GM19193 (cell line): ENCODE results near the gene C6.

Experiments used
- POLR2A ChIP-seq: IDR thresholded peaks from 4 replicates; pipeline ENCODE4 v1.6.1; 2011; ENCODE audit not compliant: insufficient read depth, insufficient read length; ENCODE audit errors: extremely low read depth

Gene C6

GRCh38 chr5:41212935-41213334 lies 397 bp downstream of the C6 start:
- TF ChIP-seq POLR2A = no peak

- TF ChIP-seq POLR2A = no peak
Measured at GRCh38 chr5:41211417-41211816, 1.9 kb downstream of the C6 start.

DNA sequence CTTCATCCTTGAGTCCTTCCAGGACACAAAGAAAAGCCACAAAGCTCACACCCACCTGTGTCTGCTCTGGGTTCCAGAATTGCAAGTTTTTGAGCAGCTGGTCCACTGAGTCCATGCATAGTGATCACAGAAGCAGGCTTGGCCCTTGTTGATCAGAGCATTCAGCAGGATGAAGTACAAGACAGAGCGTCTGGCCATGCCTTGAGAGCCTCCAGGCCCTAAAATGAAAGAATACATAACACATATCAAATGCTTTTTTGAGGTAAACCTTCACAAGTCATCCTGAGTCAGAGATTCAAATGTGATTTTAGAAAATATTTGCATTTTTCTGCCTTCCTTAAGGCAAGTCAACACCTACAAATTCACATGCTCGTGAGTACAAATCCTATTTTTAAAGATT lies 10.3 kb downstream of the C6 start:
- no peak for TF ChIP-seq POLR2A

DNA sequence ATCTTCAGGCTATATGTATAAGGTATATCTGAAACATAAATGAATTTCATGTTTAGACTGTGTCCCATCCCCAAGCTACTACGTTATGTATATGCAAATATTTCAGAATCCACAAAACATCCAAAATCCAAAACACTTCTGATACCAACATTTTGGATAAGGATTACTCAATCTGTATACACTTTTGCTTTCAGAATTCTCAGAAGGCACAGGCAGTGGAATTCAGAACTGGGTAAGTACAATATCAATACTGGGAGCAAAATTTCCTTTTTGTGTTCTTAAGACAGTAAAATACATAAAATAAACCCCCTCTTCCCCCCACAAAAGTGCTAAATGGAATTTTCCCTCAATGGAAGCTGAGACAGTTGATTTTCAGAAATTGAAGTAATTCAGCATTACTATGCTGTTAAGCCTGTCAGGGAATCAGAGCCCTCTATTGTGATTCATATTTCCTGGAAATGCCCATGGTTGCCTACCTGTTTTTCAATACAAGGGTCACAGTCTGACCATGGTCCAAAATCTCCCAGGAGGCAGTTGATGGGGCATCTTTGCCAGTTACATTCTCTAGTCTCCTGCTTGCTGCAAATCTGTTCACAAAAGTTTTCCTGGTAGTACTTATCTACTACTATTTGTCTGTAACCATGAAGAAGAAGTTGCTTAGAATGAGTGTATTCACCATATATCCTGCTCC lies 12.1 kb downstream of the C6 start:
- no peak for TF ChIP-seq POLR2A

DNA sequence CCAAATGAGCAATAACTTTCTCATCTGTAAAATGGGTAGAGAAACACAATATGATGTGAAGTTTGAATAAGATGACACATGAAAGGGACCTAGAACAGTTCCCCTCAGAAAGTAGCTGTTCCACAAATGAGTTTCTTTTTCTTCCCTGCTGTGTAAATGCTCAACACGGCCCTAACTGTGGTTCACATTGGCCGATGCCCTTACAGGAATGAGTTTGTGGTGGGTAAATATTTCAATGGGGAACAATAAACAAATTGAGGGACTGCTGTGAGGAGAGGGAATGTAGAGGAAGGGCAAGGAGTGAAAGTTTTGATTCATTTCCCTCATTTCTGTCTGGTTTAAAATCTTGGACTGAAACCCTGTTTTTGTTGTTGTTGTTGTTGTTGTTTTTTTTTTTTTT lies 12.8 kb downstream of the C6 start:
- TF ChIP-seq POLR2A = no peak

- no peak for TF ChIP-seq POLR2A
Measured at GRCh38 chr5:41199660-41200059, 13.7 kb downstream of the C6 start.

- no peak for TF ChIP-seq POLR2A
Measured at GRCh38 chr5:41196197-41196596, 17.1 kb downstream of the C6 start.

GRCh38 chr5:41195228-41195627 lies 18.1 kb downstream of the C6 start:
- TF ChIP-seq POLR2A = no peak

DNA sequence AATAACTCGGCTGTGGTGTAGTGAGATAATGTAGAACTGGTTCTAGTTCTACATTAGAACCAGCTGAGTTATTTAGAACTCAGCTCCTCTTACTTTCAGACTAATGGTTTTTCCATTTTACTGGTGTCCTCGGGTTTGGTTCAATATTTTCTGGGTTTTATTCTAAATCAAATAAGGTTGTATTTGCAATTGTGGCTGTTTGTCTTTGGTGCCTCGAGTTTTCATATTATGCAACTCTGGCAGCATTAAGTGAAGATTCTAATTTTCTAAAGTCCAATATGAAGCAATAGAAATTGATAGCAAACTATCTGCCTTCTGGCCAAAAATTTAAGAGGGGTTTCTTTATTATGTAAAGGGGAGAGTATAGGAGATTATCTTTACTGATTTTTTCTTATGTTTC lies 19.0 kb downstream of the C6 start:
- no peak for TF ChIP-seq POLR2A

DNA sequence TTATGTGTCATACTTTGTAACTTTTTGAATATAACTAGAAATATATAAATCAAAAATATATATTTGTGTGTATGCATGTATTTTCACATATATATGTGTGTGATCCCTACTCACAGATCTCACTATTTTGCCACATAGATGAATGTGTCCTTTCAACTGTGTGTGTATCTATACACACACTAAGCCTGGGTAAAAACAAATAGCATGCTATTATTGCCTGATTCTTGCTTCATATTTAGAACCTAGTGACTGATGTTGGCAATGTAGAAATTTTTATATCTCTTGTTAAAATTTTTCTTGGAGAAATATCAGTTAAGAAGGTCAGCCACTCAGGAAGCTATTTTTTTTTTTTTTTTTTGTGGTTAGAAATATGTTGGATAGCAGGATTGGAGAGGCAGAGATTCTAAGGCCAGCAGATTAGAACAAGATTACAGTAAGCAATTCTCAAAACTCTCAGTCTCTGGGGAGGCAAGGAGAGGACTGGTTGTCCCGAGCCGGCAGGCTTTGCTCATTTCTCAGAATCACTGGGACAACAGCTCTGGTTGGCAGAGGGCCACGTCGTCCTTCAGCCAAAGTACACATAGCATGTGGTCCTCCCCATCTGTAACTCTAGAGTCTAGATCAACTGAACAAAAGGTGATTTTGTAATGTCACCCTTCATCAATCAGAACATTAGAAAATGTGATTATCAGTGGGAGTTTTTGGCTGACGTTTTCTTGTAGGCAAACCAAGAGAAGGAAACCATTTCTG lies 19.7 kb downstream of the C6 start:
- no peak for TF ChIP-seq POLR2A

DNA sequence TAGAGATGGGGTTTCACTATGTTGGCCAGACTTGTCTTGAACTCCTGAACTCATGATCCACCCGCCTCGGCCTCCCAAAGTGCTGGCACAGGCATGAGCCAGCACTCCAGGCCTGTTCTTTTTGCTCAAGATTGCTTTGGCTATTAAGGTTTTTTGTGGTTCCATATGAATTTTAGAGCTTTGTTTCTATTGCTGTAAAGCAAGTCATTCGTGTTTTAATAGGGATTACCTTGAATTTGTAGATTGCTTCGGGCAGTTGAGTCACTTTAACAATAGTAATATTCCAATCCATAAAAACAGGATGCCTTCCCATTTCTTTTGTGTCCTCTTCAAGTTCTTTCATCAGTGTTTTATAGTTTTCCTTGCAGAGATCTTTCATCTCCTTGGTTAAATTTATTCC lies 22.1 kb downstream of the C6 start:
- no peak for TF ChIP-seq POLR2A

DNA sequence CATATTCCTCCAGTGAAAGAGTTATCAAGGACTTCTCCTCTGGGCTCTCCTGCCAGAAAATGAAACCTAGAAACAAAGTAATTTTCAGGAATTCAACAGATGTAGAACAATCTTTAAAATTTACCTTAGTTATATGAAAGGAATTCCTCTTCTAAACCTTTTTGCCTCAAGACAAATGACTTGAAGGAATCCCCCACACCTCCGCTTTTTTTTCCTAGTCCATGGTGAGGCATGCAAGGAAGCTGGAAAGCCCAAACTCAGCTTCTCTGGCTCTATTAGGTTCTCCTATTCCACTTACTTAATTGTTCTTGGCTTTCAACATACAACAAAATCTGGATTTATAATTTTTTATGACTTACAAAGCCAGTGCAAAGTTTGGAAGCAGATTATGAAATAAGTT lies 27.2 kb downstream of the C6 start:
- no peak for TF ChIP-seq POLR2A

- no peak for TF ChIP-seq POLR2A
Measured at GRCh38 chr5:41182666-41183065, 30.7 kb downstream of the C6 start.

- no peak for TF ChIP-seq POLR2A
Measured at GRCh38 chr5:41181691-41182564, 31.4 kb downstream of the C6 start.

DNA sequence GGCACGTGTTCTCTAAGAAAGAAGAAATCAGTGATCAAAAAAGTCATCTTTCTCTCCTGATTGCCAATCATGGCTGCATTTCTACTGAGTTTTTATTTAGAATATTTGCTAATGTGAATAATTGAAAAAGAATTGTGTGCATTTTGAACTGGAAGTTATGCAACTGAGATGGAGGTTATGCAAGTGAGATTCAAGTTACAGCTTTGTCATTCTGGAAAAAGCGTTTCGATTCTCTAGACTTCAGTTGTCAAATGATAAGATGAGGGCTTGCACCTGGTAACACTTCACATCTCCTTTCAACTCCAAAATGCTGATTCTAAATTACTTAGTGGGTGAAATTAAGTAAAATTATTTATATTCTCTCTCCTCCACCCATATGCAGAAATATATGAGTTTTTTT lies 36.4 kb downstream of the C6 start:
- TF ChIP-seq POLR2A = no peak
